IMR-90 (cell line): ENCODE results near the gene MRPL47.
"Not testable (repeated sequence)": the region's sequence is repeated elsewhere in the genome, so short reads cannot be mapped to it uniquely, and the experiment has no call there.

Experiments
- BHLHE40 ChIP-seq: fragments of 150-350 bp; IDR thresholded peaks from 2 replicates; pipeline ENCODE4 v1.6.1; 2016; ENCODE audit warnings: mild to moderate bottlenecking, low read depth, low read length
- MAZ ChIP-seq: IDR thresholded peaks from 2 replicates; pipeline ENCODE4 v1.6.1; 2012; ENCODE audit warnings: low read depth, mild to moderate bottlenecking, low read length, improper control_type of control experiment, moderate library complexity, borderline replicate concordance
- POLR2A ChIP-seq: IDR thresholded peaks from 2 replicates; pipeline ENCODE4 v1.6.1; 2012; ENCODE audit warnings: mild to moderate bottlenecking, low read depth, low read length
- RAD21 ChIP-seq: IDR thresholded peaks from 2 replicates; pipeline ENCODE4 v1.6.1; 2012; ENCODE audit warnings: low read length, improper control_type of control experiment
- USF2 ChIP-seq: fragments of 150-350 bp; IDR thresholded peaks from 2 replicates; pipeline ENCODE4 v1.6.1; 2017; ENCODE audit warnings: mild to moderate bottlenecking, antibody characterized with exemption, low read length, low read depth
- TF ChIP-seq, protein P1 (sequence below): conservative IDR thresholded peaks from 2 replicates; pipeline ENCODE4 v1.5.1; 2012; ENCODE audit warnings: mild to moderate bottlenecking, low read depth, low read length, improper control_type of control experiment

- TF ChIP-seq, protein P1, sequence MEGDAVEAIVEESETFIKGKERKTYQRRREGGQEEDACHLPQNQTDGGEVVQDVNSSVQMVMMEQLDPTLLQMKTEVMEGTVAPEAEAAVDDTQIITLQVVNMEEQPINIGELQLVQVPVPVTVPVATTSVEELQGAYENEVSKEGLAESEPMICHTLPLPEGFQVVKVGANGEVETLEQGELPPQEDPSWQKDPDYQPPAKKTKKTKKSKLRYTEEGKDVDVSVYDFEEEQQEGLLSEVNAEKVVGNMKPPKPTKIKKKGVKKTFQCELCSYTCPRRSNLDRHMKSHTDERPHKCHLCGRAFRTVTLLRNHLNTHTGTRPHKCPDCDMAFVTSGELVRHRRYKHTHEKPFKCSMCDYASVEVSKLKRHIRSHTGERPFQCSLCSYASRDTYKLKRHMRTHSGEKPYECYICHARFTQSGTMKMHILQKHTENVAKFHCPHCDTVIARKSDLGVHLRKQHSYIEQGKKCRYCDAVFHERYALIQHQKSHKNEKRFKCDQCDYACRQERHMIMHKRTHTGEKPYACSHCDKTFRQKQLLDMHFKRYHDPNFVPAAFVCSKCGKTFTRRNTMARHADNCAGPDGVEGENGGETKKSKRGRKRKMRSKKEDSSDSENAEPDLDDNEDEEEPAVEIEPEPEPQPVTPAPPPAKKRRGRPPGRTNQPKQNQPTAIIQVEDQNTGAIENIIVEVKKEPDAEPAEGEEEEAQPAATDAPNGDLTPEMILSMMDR = not testable (repeated sequence)
- TF ChIP-seq POLR2A, BHLHE40, RAD21, MAZ, USF2: not testable (repeated sequence)
Observed at GRCh38 chr3:179643837-179644236, 39.4 kb upstream of the MRPL47 start.
